ENCODE results near the gene PDE11A. TPM values are rescaled to one million over a fixed set of nuclear protein-coding genes. Genes with fewer than 3 reads are reported as not detected.

The PDE11A gene
- total and polyA plus RNA-seq, 12 donors, result 0.26 to 2.9 (median 0.58) TPM

DNA sequence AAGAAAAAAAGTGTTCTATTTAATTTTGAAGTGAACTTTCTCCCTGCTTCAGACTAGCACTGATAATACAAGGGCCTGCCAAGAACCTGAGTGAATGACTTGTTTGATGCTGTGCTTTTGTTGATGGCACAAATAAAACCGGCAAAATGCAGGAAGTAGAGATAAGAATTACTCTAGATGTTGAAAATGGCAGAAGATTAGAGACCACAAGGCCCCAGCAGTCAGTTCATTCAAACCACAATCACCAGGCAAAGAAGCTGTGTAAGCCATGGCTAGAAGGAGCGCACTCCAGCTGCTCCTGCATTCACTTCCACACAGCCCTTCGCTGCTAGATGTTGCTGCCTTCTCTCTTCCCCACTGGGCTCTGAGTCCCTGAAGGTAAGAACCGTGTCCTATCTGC lies 383.0 kb downstream of the PDE11A start:
- no peak overlapping the region for H3K27ac ChIP-seq
- no peak overlapping the region for H3K4me3 ChIP-seq
- TF ChIP-seq, protein P1, sequence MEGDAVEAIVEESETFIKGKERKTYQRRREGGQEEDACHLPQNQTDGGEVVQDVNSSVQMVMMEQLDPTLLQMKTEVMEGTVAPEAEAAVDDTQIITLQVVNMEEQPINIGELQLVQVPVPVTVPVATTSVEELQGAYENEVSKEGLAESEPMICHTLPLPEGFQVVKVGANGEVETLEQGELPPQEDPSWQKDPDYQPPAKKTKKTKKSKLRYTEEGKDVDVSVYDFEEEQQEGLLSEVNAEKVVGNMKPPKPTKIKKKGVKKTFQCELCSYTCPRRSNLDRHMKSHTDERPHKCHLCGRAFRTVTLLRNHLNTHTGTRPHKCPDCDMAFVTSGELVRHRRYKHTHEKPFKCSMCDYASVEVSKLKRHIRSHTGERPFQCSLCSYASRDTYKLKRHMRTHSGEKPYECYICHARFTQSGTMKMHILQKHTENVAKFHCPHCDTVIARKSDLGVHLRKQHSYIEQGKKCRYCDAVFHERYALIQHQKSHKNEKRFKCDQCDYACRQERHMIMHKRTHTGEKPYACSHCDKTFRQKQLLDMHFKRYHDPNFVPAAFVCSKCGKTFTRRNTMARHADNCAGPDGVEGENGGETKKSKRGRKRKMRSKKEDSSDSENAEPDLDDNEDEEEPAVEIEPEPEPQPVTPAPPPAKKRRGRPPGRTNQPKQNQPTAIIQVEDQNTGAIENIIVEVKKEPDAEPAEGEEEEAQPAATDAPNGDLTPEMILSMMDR (IDR thresholded peaks at IDR 0.05), result no peak
- TF ChIP-seq POLR2A (IDR thresholded peaks at IDR 0.05), result no peak
- no peaks in the 10 kb centered on the region for H3K27me3 ChIP-seq
- intact Hi-C loops (cut with DNase I), result no loop called here
- no peaks in the 10 kb centered on the region for H3K36me3 ChIP-seq (replicated peaks in 1 of 2)
- 58 to 73% (median 62%) methylated on average over 4 of the region's 4 CpGs for WGBS, 4 donors
- no peaks in the 10 kb centered on the region for H3K9me3 ChIP-seq (replicated peaks in 1 of 3)
- DNase-seq, result no peak
- no peaks in the 10 kb centered on the region for H3K4me1 ChIP-seq (replicated peaks in 1 of 2)

DNA sequence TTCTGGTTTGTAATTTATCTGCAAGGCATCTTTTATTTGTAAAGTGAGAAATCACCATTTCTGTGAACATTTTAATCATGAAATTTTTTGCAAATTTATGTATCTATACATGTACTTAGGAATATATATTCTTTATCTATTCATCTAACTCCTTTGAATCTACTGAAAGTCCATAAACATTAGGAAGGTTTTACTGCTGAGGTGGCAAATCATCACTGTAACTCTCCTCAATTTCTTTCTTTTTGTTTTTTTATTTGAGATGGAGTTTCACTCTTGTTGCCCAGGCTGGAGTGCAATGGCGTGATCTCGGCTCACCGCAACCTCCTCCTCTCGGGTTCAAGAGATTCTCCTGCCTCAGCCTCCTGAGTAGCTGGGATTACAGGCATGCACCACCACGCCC lies 383.7 kb downstream of the PDE11A start:
- Histone ChIP-seq H3K4me3 (no peak overlapping the region), H3K4me1 (replicated peaks in 1 of 2) (no peaks in the 10 kb centered on the region), H3K27ac (no peak overlapping the region), H3K36me3 (replicated peaks in 1 of 2) (no peaks in the 10 kb centered on the region), H3K27me3 (no peaks in the 10 kb centered on the region), H3K9me3 (replicated peaks in 1 of 3) (no peaks in the 10 kb centered on the region)
- no peak for DNase-seq
- 88 to 93% (median 92%) methylated on average over 5 of the region's 5 CpGs for WGBS, 4 donors
- TF ChIP-seq, protein P1 (IDR thresholded peaks at IDR 0.05), result no peak
- TF ChIP-seq POLR2A (IDR thresholded peaks at IDR 0.05), result no peak
- intact Hi-C loops (cut with DNase I), result no loop called here

DNA sequence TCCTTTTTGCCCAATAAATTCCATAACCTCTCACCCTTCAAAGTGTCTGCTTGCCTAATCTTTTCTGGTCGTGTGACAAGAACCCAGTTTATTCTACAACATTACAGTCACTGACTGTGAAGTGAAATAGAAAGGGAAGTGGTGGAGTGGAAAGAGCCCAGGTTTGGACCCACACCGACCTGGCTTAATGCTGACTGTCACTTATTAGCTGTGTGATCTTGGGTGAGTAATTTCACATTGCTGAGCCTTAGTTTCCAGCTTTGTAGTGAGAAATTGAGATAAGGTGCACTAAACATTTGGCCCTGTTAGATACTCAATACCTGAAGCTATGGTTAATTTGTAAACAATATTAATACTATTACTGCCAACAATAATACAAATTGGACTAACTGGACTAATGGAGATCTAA lies 388.9 kb downstream of the PDE11A start:
- Histone ChIP-seq H3K36me3 (replicated peaks in 1 of 2) (no peaks in the 10 kb centered on the region), H3K4me1 (replicated peaks in 1 of 2) (no peaks in the 10 kb centered on the region), H3K9me3 (replicated peaks in 1 of 3) (no peaks in the 10 kb centered on the region), H3K4me3 (no peak overlapping the region), H3K27me3 (no peaks in the 10 kb centered on the region), H3K27ac (no peak overlapping the region)
- no peak for DNase-seq
- no peak for TF ChIP-seq POLR2A (IDR thresholded peaks at IDR 0.05)
- TF ChIP-seq, protein P1 (IDR thresholded peaks at IDR 0.05), result no peak
- intact Hi-C loops (cut with DNase I), result no loop called here
- 64 to 75% (median 70%) methylated on average over 2 of the region's 2 CpGs for WGBS, 4 donors

DNA sequence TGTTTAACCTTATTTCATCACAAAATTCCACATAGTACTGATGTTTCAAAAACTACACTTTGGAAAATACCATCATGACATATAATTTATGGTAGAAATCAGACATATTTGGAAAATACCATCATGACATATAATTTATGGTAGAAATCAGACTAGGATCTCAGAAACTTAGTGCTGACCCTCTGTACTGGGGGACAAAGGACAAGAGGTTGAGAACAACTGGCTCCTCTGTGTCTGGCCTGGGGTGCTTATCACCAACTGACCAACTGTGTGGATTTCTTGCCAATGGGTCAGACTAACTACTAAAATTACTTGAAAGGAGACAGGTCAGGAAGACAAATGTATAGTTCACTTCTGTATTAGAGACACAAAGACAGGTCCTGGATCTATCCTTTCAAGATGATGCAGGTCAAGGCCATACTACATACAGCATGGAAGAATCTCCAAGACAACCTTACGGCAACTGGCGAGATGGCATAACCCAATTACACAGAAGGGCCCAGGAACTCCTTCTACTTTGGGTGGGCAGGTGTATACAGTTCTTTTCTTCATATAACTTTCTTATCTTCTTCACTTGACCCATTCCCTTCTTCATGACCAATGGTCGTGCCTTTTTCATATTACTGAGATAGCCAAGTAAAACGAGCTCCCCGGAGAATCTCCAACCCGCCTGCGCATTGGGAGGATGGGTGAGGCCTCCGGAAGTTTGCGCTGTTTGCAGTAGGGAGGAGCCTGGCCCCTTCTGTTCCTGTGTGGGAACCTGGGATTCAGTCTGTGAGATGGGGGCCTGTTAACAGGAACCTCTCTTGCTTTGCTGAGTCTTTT lies 389.5 kb downstream of the PDE11A start:
- no peaks in the 10 kb centered on the region for H3K4me1 ChIP-seq (replicated peaks in 1 of 2)
- intact Hi-C loops (cut with DNase I), result no loop called here
- 77 to 88% (median 80%) methylated on average over 9 of the region's 9 CpGs for WGBS, 4 donors
- no peak overlapping the region for H3K4me3 ChIP-seq
- H3K9me3 ChIP-seq (replicated peaks in 1 of 3), result no peaks in the 10 kb centered on the region
- no peak for DNase-seq
- no peaks in the 10 kb centered on the region for H3K27me3 ChIP-seq
- no peak for TF ChIP-seq POLR2A (IDR thresholded peaks at IDR 0.05)
- TF ChIP-seq, protein P1 (IDR thresholded peaks at IDR 0.05), result no peak
- no peaks in the 10 kb centered on the region for H3K36me3 ChIP-seq (replicated peaks in 1 of 2)
- H3K27ac ChIP-seq, result no peak overlapping the region

Data from adrenal gland (tissue), 12 donors.